ENCODE results near the gene PALLD.

GRCh38 chr4:168628251-168628650 is 131.4 kb downstream of the PALLD start:
- TF ChIP-seq EZH2 (IDR thresholded peaks at IDR 0.05) (no peak), POLR2AphosphoS5 (IDR thresholded peaks at IDR 0.05; ENCODE audit: borderline replicate concordance, low read depth, low read length) (no peak)

Data from SK-N-MC (cell line).